Activated CD8-positive, alpha-beta memory T cell treated with anti-CD3 and anti-CD28 coated beads for 4 hours (primary cell): ENCODE results near the gene STK17A.
"Not testable (repeated sequence)": the region's sequence is repeated elsewhere in the genome, so short reads cannot be mapped to it uniquely, and the experiment has no call there.

Experiments
- DNase-seq, 2 donors: peaks; one replicate each; pipeline ENCODE4 v3.0.0-alpha.2; 2020; ENCODE audit warnings: low read depth in 2 of 2

The STK17A gene

GRCh38 chr7:43658718-43659548 lies 76.0 kb downstream of the STK17A start:
- DNase-seq = no peak

GRCh38 chr7:43659549-43659896 lies 76.6 kb downstream of the STK17A start:
- no peak for DNase-seq

GRCh38 chr7:43660141-43660540 lies 77.2 kb downstream of the STK17A start:
- DNase-seq = no peak

- DNase-seq = no peak
Measured at GRCh38 chr7:43664681-43665080, 81.8 kb downstream of the STK17A start.

GRCh38 chr7:43666938-43667337 lies 84.0 kb downstream of the STK17A start:
- no peak for DNase-seq

- DNase-seq = no peak
Measured at GRCh38 chr7:43668035-43668434, 85.1 kb downstream of the STK17A start.

- peak; percentile 47 to 67 for DNase-seq
Measured at GRCh38 chr7:43669286-43670081, 86.6 kb downstream of the STK17A start.

- no peak for DNase-seq
Measured at GRCh38 chr7:43671521-43671920, 88.6 kb downstream of the STK17A start.

GRCh38 chr7:43673243-43673976 lies 90.5 kb downstream of the STK17A start:
- DNase-seq = not testable (repeated sequence)

GRCh38 chr7:43674559-43675436 lies 91.9 kb downstream of the STK17A start:
- DNase-seq = no peak
